ENCODE data around the gene DLX6.

Gene DLX6

GRCh38 chr7:97005183-97006054, at the start of gene DLX6:
Gene DLX6, plus strand, starts transcription at chr7:97005553. Its CDS starts 425 bp downstream, at chr7:97005978.
- DNase-seq, result no peak

- DNase-seq, result no peak
These were observed 46.2 kb upstream of the DLX6 start for GRCh38 chr7:96959135-96959534.

GRCh38 chr7:96962221-96962885, 43.0 kb upstream of the DLX6 start:
- no peak for DNase-seq

- DNase-seq, result no peak
These were observed 36.4 kb upstream of the DLX6 start for GRCh38 chr7:96968981-96969380.

- DNase-seq, result no peak
These were observed 34.6 kb upstream of the DLX6 start for GRCh38 chr7:96970739-96971138.

- DNase-seq, result no peak
These were observed 31.4 kb upstream of the DLX6 start for GRCh38 chr7:96973986-96974385.

GRCh38 chr7:96976106-96976505, 29.2 kb upstream of the DLX6 start:
- no peak for DNase-seq

- DNase-seq, result no peak
These were observed 27.9 kb upstream of the DLX6 start for GRCh38 chr7:96977445-96977844.

- no peak for DNase-seq
These were observed 25.6 kb upstream of the DLX6 start for GRCh38 chr7:96979551-96980276.

- DNase-seq, result no peak
These were observed 22.8 kb upstream of the DLX6 start for GRCh38 chr7:96982586-96982985.

GRCh38 chr7:96985992-96986391, 19.4 kb upstream of the DLX6 start:
- no peak for DNase-seq

- no peak for DNase-seq
These were observed 18.5 kb upstream of the DLX6 start for GRCh38 chr7:96986901-96987300.

GRCh38 chr7:96987719-96988118, 17.6 kb upstream of the DLX6 start:
- no peak for DNase-seq

GRCh38 chr7:96989241-96989858, 16.0 kb upstream of the DLX6 start:
- no peak for DNase-seq

- no peak for DNase-seq
These were observed 15.5 kb upstream of the DLX6 start for GRCh38 chr7:96989859-96990317.

GRCh38 chr7:96991546-96992191, 13.7 kb upstream of the DLX6 start:
- DNase-seq, result no peak

GRCh38 chr7:96992192-96993005, 13.0 kb upstream of the DLX6 start:
- no peak for DNase-seq

- no peak for DNase-seq
These were observed 12.1 kb upstream of the DLX6 start for GRCh38 chr7:96993094-96993865.

- DNase-seq, result no peak
These were observed 11.4 kb upstream of the DLX6 start for GRCh38 chr7:96993980-96994379.

GRCh38 chr7:96995406-96996110, 9.8 kb upstream of the DLX6 start:
- DNase-seq, result no peak
